HL-60 (cell line): ENCODE data around the gene LIX1L.

Experiments
- DNase-seq, 2 experiments: peaks; one replicate each; pipeline ENCODE4 v3.0.0-alpha.2; 2010 to 2020; ENCODE audit warnings: low read depth in 1 of 2, low spot score in 1 of 2
- H3K27ac ChIP-seq: fragments of 250-450 bp; sonication (Bioruptor Pico); replicated peaks from 2 replicates; pipeline ENCODE4 v1.5.1; 2020; ENCODE audit warnings: mild to moderate bottlenecking, moderate library complexity
- H3K27me3 ChIP-seq: fragments of 250-450 bp; sonication (Bioruptor Pico); 2 replicates; pipeline ENCODE4 v1.5.1; 2021; ENCODE audit warnings: mild to moderate bottlenecking, moderate library complexity; ENCODE audit not compliant: insufficient read depth, poor library complexity, severe bottlenecking
- H3K4me3 ChIP-seq: replicated peaks from 2 replicates; pipeline ENCODE4 v1.5.1; 2011; ENCODE audit warnings: mild to moderate bottlenecking, control low read depth, low read length; ENCODE audit not compliant: insufficient read depth
- CTCF ChIP-seq: IDR thresholded peaks from one replicate; pipeline ENCODE4 v1.5.1; 2011; ENCODE audit warnings: low read length, control low read depth, inconsistent platforms; ENCODE audit not compliant: insufficient read depth
- GABPA ChIP-seq: IDR thresholded peaks from 2 replicates; pipeline ENCODE4 v1.6.1; 2012; ENCODE audit warnings: low read depth
- POLR2AphosphoS5 ChIP-seq: IDR thresholded peaks from 2 replicates; pipeline ENCODE4 v1.6.1; 2012; ENCODE audit warnings: low read depth
- REST ChIP-seq: IDR thresholded peaks from 2 replicates; pipeline ENCODE4 v1.6.1; 2012; ENCODE audit warnings: low read depth; ENCODE audit not compliant: insufficient replicate concordance
- SPI1 ChIP-seq: IDR thresholded peaks from 2 replicates; pipeline ENCODE4 v1.6.1; 2012; ENCODE audit warnings: low read depth, mild to moderate bottlenecking, borderline replicate concordance

Gene LIX1L

GRCh38 chr1:145978854-145979745 is 21.3 kb upstream of the LIX1L start:
- H3K27ac ChIP-seq = peak overlapping the region; percentile 91
- TF ChIP-seq SPI1 = peak; percentile 70; the same call in 1 of the 2 replicates
- no peak; the same call in 1 of the 2 replicates for TF ChIP-seq POLR2AphosphoS5
- no peak for TF ChIP-seq REST
- TF ChIP-seq CTCF = no peak
- TF ChIP-seq GABPA = no peak
- no peaks in the 10 kb centered on the region for H3K27me3 ChIP-seq
- peak; percentile 98 to 99 for DNase-seq
- no peak overlapping the region for H3K4me3 ChIP-seq

GRCh38 chr1:145978471-145978853 is 20.6 kb upstream of the LIX1L start:
- H3K27ac ChIP-seq = peak overlapping the region; percentile 91
- H3K27me3 ChIP-seq = no peaks in the 10 kb centered on the region
- no peak overlapping the region for H3K4me3 ChIP-seq
- no peak for DNase-seq
- TF ChIP-seq REST = no peak
- no peak for TF ChIP-seq CTCF
- TF ChIP-seq POLR2AphosphoS5 = no peak
- TF ChIP-seq SPI1 = no peak
- TF ChIP-seq GABPA = no peak

- TF ChIP-seq CTCF (peak; percentile 84), POLR2AphosphoS5 (no peak), REST (no peak), SPI1 (no peak)
- H3K27me3 ChIP-seq = no peaks in the 10 kb centered on the region
- no peak overlapping the region for H3K4me3 ChIP-seq
- DNase-seq = peak in 1 of 2 experiments; percentile 76
- peak overlapping the region; percentile 91 for H3K27ac ChIP-seq
Measured at GRCh38 chr1:145977486-145978470, 20.0 kb upstream of the LIX1L start.
